SW 1271 (cell line): ENCODE results near the gene SIGLEC8.
"Not testable (repeated sequence)": the region's sequence is repeated elsewhere in the genome, so short reads cannot be mapped to it uniquely, and the experiment has no call there.

ENCODE experiments used
- DNase-seq, 2 experiments: peaks; one replicate each; lab custom pipeline; 2025; lab: John Stamatoyannopoulos, UW

SIGLEC8 gene

GRCh38 chr19:51458051-51458645 is at the start of gene SIGLEC8:
TSS of gene SIGLEC8 (minus strand) at chr19:51458454. CDS start at chr19:51458387, 67 bp downstream.
- DNase-seq: no peak

- no peak for DNase-seq
Observed at GRCh38 chr19:51507640-51508058, 49.4 kb upstream of the SIGLEC8 start.

GRCh38 chr19:51507192-51507591 is 48.9 kb upstream of the SIGLEC8 start:
- no peak for DNase-seq

- no peak for DNase-seq
Observed at GRCh38 chr19:51505904-51506303, 47.6 kb upstream of the SIGLEC8 start.

GRCh38 chr19:51503896-51504295 is 45.6 kb upstream of the SIGLEC8 start:
- no peak for DNase-seq

- DNase-seq: no peak
Observed at GRCh38 chr19:51503286-51503817, 45.1 kb upstream of the SIGLEC8 start.

- DNase-seq: no peak
Observed at GRCh38 chr19:51501594-51502263, 43.5 kb upstream of the SIGLEC8 start, which contains the start of gene SIGLEC12. TSS of gene SIGLEC12 (minus strand) at chr19:51501800. CDS start at chr19:51501733, 67 bp downstream.

- DNase-seq: not testable (repeated sequence)
Observed at GRCh38 chr19:51500931-51501330, 42.7 kb upstream of the SIGLEC8 start.

GRCh38 chr19:51497666-51498065 is 39.4 kb upstream of the SIGLEC8 start:
- DNase-seq: no peak

- no peak for DNase-seq
Observed at GRCh38 chr19:51493776-51494175, 35.5 kb upstream of the SIGLEC8 start.

GRCh38 chr19:51491586-51491985 is 33.3 kb upstream of the SIGLEC8 start:
- DNase-seq: no peak

- no peak for DNase-seq
Observed at GRCh38 chr19:51490676-51491075, 32.4 kb upstream of the SIGLEC8 start.

GRCh38 chr19:51489113-51489512 is 30.9 kb upstream of the SIGLEC8 start:
- no peak for DNase-seq

- no peak for DNase-seq
Observed at GRCh38 chr19:51488491-51488890, 30.2 kb upstream of the SIGLEC8 start.

- DNase-seq: no peak
Observed at GRCh38 chr19:51485960-51486660, 27.9 kb upstream of the SIGLEC8 start.

GRCh38 chr19:51480590-51480989 is 22.3 kb upstream of the SIGLEC8 start:
- no peak for DNase-seq

GRCh38 chr19:51479531-51480331 is 21.5 kb upstream of the SIGLEC8 start:
- DNase-seq: no peak

GRCh38 chr19:51478381-51479234 is 20.4 kb upstream of the SIGLEC8 start, which contains the start of gene CEACAM18:
TSS of gene CEACAM18 (plus strand) at chr19:51478539.
- DNase-seq: no peak

GRCh38 chr19:51477344-51477743 is 19.1 kb upstream of the SIGLEC8 start:
- no peak for DNase-seq

- DNase-seq: no peak
Observed at GRCh38 chr19:51476164-51476563, 17.9 kb upstream of the SIGLEC8 start.
